Pancreas (tissue), 10 donors: ENCODE measurements around the gene TAF3. TPM values are rescaled to one million over a fixed set of nuclear protein-coding genes. Genes with fewer than 3 reads are reported as not detected.

Source experiments
- ATAC-seq, 4 donors: fragments of 200-7000 bp; cut with Tn5 transposase; one replicate each; pipeline versions ENCODE4 v1.8.0 to v1.9.1; 2020; ENCODE audit warnings: mild to moderate bottlenecking in 4 of 4, moderate library complexity in 4 of 4
- DNase-seq, 6 donors: peaks; one replicate each; pipeline ENCODE4 v3.0.0-alpha.2; 2020
- FAIRE-seq: peaks from 2 replicates; lab custom pipeline; 2012; peaks lifted over from hg19 to GRCh38; lab: Jason Lieb, UNC
- H3K27ac ChIP-seq, 4 donors: fragments of 200-600 bp; sonication (generic); 1 replicate in 3 of 4; 2 replicates in 1 of 4; pipeline versions ENCODE4 v1.5.0 to v1.8.0; 2020
- H3K27me3 ChIP-seq, 4 donors: fragments of 200-600 bp; one replicate each; pipeline ENCODE4 v1.8.0; 2021
- H3K36me3 ChIP-seq, 3 donors: fragments of 200-600 bp; sonication (generic) in 1 of 3; one replicate each; pipeline versions ENCODE4 v1.5.0 to v1.8.0; 2020 to 2021
- H3K4me1 ChIP-seq, 3 donors: fragments of 200-600 bp; one replicate each; pipeline ENCODE4 v1.8.0; 2021
- H3K4me3 ChIP-seq, 4 donors: fragments of 200-600 bp; sonication (generic) in 2 of 4; one replicate each; pipeline versions ENCODE4 v1.5.0 to v1.8.0; 2020 to 2021
- H3K9me3 ChIP-seq, 4 donors: fragments of 200-600 bp; one replicate each; pipeline ENCODE4 v1.8.0; 2021
- WGBS, 2 donors: extraction: QIAGEN DNeasy Blood & Tissue Kit; methylation state at CpG; one replicate each; pipeline ENCODE4 v1.1.7; 2013; 5-methylcytosine and 5-hydroxymethylcytosine counted together
- intact Hi-C, 3 donors: fragments of 100-400 bp; cut with DNase I; formaldehyde crosslinking; loops; one replicate each; pipeline versions ENCODE4 v1.11.1 to v1.14.2; 2022
- polyA plus RNA-seq, 2 donors: library from polyadenylated mRNA; stranded (reverse); fragments of 200-250 nt; gene quantifications; one replicate each; pipeline ENCODE4 v1.2.3, GENCODE V29; 2013
- total RNA-seq, 6 donors: library from RNA; stranded (reverse); fragmentation: NEBNext Ultra II Directional in 4 of 6; extraction: Animal tissue kit (Norgen Biotek cat#: 25700) in 4 of 6; gene quantifications; one replicate each; pipeline versions ENCODE4 v1.2.1 to v1.2.4, GENCODE V29; 2021 to 2023
- TF ChIP-seq, protein P1 (sequence below), 4 donors: fragments of 200-600 bp; sonication (generic) in 3 of 4; IDR thresholded peaks; one replicate each; pipeline versions ENCODE4 v1.5.0 to v1.8.0; 2021; ENCODE audit warnings: antibody characterized with exemption in 4 of 4
- donor health status: healthy with polysubstance abuse.
- donor health status: DM: no; HTN: no; CAD: no; lungs with moderate emphysema.
- donor health status: DM: no; HTN: no; CAD: no.
- donor health status: control.
- donor health status: control.
- donor health status: Bipolar disorder and iron deficiency.
- donor health status: DM: yes; HTN: yes; CAD: no.
- donor health status: DM: no; HTN: no; CAD: no.
- donor health status: DM: no; HTN: no; CAD: no.
- donor health status: DM: yes; HTN: yes; CAD: no.

The TAF3 gene
- total and polyA plus RNA-seq, 8 donors: 2.9 to 5.8 (median 4.0) TPM

DNA sequence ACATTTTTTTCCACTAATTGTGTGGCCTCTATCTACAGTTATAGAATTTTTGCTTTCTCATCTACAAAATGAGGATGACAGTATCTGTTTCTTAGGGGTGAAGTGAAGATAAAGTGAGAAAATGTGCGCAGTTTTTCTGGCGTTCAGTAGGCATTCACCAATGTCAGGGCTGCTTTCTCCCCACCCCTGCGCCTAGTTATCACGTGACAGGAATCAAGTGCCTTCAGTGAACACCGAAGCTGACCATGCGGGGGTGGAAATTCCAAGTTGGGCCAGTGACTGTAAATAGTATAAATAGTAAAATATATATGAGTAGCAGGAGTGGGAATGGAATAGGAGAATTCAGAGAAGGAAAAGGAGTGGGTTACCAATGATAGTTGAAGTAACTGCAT is 77.4 kb downstream of the TAF3 start:
- no peak overlapping the region for H3K27ac ChIP-seq
- peaks cover 0 to 14% (median 9%) of the 10 kb centered on the region in 3 donors for H3K4me1 ChIP-seq
- no peak for DNase-seq
- no peaks in the 10 kb centered on the region for H3K36me3 ChIP-seq
- no peak for ATAC-seq
- H3K27me3 ChIP-seq: no peaks in the 10 kb centered on the region
- TF ChIP-seq, protein P1, sequence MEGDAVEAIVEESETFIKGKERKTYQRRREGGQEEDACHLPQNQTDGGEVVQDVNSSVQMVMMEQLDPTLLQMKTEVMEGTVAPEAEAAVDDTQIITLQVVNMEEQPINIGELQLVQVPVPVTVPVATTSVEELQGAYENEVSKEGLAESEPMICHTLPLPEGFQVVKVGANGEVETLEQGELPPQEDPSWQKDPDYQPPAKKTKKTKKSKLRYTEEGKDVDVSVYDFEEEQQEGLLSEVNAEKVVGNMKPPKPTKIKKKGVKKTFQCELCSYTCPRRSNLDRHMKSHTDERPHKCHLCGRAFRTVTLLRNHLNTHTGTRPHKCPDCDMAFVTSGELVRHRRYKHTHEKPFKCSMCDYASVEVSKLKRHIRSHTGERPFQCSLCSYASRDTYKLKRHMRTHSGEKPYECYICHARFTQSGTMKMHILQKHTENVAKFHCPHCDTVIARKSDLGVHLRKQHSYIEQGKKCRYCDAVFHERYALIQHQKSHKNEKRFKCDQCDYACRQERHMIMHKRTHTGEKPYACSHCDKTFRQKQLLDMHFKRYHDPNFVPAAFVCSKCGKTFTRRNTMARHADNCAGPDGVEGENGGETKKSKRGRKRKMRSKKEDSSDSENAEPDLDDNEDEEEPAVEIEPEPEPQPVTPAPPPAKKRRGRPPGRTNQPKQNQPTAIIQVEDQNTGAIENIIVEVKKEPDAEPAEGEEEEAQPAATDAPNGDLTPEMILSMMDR (IDR thresholded peaks at IDR 0.05): no peak
- WGBS, 2 donors: 96 to 97% methylated on average over 6 of the region's 6 CpGs
- H3K9me3 ChIP-seq: no peaks in the 10 kb centered on the region
- no peak overlapping the region for H3K4me3 ChIP-seq
- no peak for FAIRE-seq
- intact Hi-C loops: no loop called here

DNA sequence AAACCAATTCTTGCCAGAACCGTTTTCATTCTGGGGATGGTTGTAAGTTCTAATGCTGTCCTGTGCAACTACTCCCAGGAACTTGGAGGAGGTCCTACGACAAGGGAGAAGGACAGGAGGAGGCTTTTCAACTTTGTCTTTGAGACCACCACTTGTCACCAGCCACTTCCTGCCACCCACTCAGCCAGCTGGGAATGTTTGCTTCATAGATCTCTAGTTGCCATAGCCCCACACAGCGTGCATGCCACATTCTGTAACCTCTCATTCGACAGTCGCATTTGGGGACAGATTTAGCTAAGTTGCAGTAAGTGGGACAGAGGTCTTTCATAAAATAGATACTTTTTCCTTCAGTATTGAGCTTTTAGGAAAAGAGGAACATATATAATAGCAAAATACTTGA is 78.0 kb downstream of the TAF3 start:
- intact Hi-C loops: no loop called here
- Histone ChIP-seq H3K9me3 (no peaks in the 10 kb centered on the region), H3K27ac (no peak overlapping the region), H3K4me3 (no peak overlapping the region), H3K4me1 (peaks cover 0 to 9% (median 4%) of the 10 kb centered on the region in 3 donors), H3K36me3 (no peaks in the 10 kb centered on the region), H3K27me3 (no peaks in the 10 kb centered on the region)
- TF ChIP-seq, protein P1 (IDR thresholded peaks at IDR 0.05): no peak
- no peak for FAIRE-seq
- DNase-seq: no peak
- no peak for ATAC-seq
- 90 to 92% methylated on average over 5 of the region's 5 CpGs for WGBS, 2 donors

DNA sequence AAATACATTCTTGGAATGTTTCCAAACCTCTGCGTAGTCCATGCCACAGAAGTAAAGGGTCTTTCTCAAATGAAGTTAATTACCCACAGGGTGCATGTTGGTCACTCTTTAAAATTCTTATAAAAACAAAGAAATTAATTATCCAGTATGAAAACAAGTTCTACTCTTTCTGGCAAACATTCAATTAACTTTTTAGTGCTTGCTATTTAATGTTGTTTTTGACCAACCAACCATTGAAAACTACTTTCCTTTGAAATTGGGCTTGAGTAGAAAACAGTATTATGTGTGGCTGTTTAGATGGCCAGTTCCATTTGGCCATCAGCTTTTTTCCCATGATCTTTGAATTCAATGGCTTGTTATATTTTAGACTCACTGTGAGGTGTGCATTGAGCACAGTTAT is 83.0 kb downstream of the TAF3 start:
- no peaks in the 10 kb centered on the region for H3K36me3 ChIP-seq

DNA sequence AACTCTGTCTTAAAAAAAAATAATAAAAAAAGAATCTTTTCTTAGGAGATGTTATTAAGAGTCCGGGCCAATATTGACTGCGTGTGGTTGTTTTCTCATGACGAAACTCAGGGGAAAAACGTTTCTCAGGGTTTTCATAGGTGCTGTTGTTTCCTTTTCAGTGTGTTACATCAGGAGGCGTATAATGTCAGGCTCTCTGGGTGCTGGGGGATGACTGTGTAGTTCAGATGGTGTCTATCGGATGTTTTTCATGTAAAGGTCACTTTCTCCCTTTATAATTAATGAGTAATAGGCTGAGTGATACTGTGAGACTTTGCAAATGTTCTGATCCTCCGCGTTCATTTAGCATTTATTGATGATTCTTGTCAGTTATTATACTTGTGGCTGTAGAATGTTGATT is 84.1 kb downstream of the TAF3 start:
- TF ChIP-seq, protein P1 (IDR thresholded peaks at IDR 0.05): no peak
- H3K36me3 ChIP-seq: no peaks in the 10 kb centered on the region
- FAIRE-seq: no peak
- H3K27me3 ChIP-seq: no peaks in the 10 kb centered on the region
- ATAC-seq: no peak
- WGBS, 2 donors: 85 to 91% methylated on average over 8 of the region's 8 CpGs
- H3K27ac ChIP-seq: no peak overlapping the region
- DNase-seq: no peak
- H3K4me1 ChIP-seq: peaks cover 0 to 7% (median 5%) of the 10 kb centered on the region in 3 donors
- no peak overlapping the region for H3K4me3 ChIP-seq
- intact Hi-C loops: no loop called here
- H3K9me3 ChIP-seq: no peaks in the 10 kb centered on the region

More for the DNA sequence above, 83.0 kb downstream of the TAF3 start:
- WGBS, 2 donors: 95 to 97% methylated on average over 1 of the region's 1 CpG
- H3K4me1 ChIP-seq: peaks cover 0 to 1% (median under 1%) of the 10 kb centered on the region in 3 donors
- H3K27me3 ChIP-seq: no peaks in the 10 kb centered on the region
- FAIRE-seq (no peak), ATAC-seq (no peak), DNase-seq (no peak)
- H3K4me3 ChIP-seq: no peak overlapping the region
- no peak overlapping the region for H3K27ac ChIP-seq
- H3K9me3 ChIP-seq: no peaks in the 10 kb centered on the region
- TF ChIP-seq, protein P1 (IDR thresholded peaks at IDR 0.05): no peak
- intact Hi-C loops: no loop called here

DNA sequence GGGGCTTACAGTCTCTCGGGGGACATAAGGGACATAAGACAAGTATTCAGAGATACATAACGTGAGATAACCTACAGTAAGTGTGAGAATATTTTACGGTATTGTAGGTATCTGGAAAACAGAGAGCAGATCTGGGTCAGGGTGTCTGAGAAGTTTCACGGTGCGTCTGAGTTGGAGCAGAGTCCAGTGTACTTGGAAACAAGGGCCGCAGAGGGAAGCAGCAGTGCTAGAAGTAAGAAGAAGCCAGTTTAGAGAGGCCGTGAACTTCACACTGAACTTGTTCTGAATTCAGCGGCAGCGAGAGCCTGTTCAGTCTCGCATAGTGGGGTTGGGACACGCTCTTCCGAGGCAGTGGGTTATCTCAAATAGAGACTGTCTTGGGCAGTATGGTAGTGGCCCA is 85.5 kb downstream of the TAF3 start:
- no peak for DNase-seq
- WGBS, 2 donors: 93% methylated on average over 12 of the region's 12 CpGs
- intact Hi-C loops: no loop called here
- Histone ChIP-seq H3K4me3 (no peak overlapping the region), H3K36me3 (no peaks in the 10 kb centered on the region), H3K9me3 (no peaks in the 10 kb centered on the region), H3K27ac (no peak overlapping the region), H3K27me3 (no peaks in the 10 kb centered on the region), H3K4me1 (peaks cover 3 to 10% (median 7%) of the 10 kb centered on the region in 3 donors)
- no peak for ATAC-seq
- no peak for FAIRE-seq
- TF ChIP-seq, protein P1 (IDR thresholded peaks at IDR 0.05): no peak
